IPS-15b (cell line): ENCODE results near the gene ANO1.

Experiments
- H3K27me3 ChIP-seq: one replicate; pipeline ENCODE4 v1.6.1; 2013; ENCODE audit warnings: low read length; ENCODE audit not compliant: control insufficient read depth, insufficient read depth
- H3K36me3 ChIP-seq: one replicate; pipeline ENCODE4 v1.6.1; 2013; ENCODE audit warnings: low read length; ENCODE audit not compliant: control insufficient read depth, insufficient read depth
- H3K4me1 ChIP-seq: one replicate; pipeline ENCODE4 v1.6.1; 2013; ENCODE audit warnings: mild to moderate bottlenecking, low read length; ENCODE audit not compliant: control insufficient read depth, insufficient read depth
- H3K4me3 ChIP-seq: one replicate; pipeline ENCODE4 v1.5.1; 2013; ENCODE audit warnings: low read depth, low read length
- H3K9ac ChIP-seq: one replicate; pipeline ENCODE4 v1.6.1; 2013; ENCODE audit warnings: low read depth, mild to moderate bottlenecking, low read length
- H3K9me3 ChIP-seq: one replicate; pipeline ENCODE4 v1.6.1; 2013; ENCODE audit warnings: mild to moderate bottlenecking, low read length; ENCODE audit not compliant: control insufficient read depth, insufficient read depth

ANO1 gene

DNA sequence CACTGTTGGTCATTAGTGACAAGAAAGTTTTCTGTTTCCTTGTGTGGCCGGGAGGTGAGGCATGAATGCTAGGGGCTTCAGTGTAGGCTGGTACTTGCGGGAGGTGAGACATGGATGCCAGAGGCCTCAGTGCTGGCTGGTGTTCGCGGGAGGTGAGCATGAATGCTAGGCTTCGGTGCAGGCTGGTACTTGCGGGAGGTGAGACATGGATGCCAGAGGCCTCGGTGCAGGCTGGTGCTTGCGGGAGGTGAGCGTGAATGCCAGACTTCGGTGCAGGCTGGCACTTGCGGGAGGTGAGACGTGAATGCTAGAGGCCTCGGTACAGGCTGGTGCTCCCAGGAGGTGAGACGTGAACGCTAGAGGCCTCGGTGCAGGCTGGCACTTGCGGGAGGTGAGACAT, 48.4 kb downstream of the ANO1 start:
- H3K4me1 ChIP-seq = peaks cover 12% of the 10 kb centered on the region
- H3K36me3 ChIP-seq = no peaks in the 10 kb centered on the region
- no peak overlapping the region for H3K9ac ChIP-seq
- no peaks in the 10 kb centered on the region for H3K9me3 ChIP-seq
- no peaks in the 10 kb centered on the region for H3K27me3 ChIP-seq
- no peak overlapping the region for H3K4me3 ChIP-seq

GRCh38 chr11:70127653-70128434, 49.7 kb downstream of the ANO1 start:
- Histone ChIP-seq H3K27me3 (no peaks in the 10 kb centered on the region), H3K36me3 (no peaks in the 10 kb centered on the region), H3K4me1 (peaks cover 12% of the 10 kb centered on the region), H3K9ac (no peak overlapping the region), H3K4me3 (no peak overlapping the region), H3K9me3 (no peaks in the 10 kb centered on the region)

DNA sequence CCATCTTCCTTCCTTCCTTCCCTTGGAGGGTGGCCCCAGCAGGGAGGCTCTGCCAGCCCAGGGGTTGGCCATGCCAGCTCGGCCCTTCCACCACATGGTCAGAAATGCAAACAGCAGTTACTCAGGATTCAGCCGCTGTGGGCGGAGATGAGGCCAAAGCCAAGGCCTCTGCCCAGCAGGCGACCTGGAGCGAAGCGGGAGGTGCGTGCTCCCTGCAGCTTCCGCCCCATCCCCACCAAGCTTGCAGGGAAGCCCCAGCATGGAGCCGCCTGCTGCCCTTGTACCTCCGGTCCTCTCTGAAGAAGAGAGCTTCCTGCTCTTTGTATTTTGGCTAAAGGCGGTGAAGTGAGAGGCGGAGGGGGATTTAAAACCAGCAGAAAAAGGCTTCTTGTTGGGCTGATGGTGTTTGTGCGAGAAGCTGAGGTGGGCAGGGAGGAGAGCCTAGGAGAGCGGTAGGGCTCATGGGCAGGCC, 50.4 kb downstream of the ANO1 start:
- no peaks in the 10 kb centered on the region for H3K27me3 ChIP-seq
- H3K9ac ChIP-seq = no peak overlapping the region
- H3K4me3 ChIP-seq = no peak overlapping the region
- peaks cover 12% of the 10 kb centered on the region for H3K4me1 ChIP-seq
- no peaks in the 10 kb centered on the region for H3K9me3 ChIP-seq
- H3K36me3 ChIP-seq = no peaks in the 10 kb centered on the region

- Histone ChIP-seq H3K4me1 (peaks cover 12% of the 10 kb centered on the region), H3K27me3 (no peaks in the 10 kb centered on the region), H3K9ac (no peak overlapping the region), H3K36me3 (no peaks in the 10 kb centered on the region), H3K9me3 (no peaks in the 10 kb centered on the region), H3K4me3 (no peak overlapping the region)
These were observed 51.0 kb downstream of the ANO1 start for GRCh38 chr11:70129051-70129592.

DNA sequence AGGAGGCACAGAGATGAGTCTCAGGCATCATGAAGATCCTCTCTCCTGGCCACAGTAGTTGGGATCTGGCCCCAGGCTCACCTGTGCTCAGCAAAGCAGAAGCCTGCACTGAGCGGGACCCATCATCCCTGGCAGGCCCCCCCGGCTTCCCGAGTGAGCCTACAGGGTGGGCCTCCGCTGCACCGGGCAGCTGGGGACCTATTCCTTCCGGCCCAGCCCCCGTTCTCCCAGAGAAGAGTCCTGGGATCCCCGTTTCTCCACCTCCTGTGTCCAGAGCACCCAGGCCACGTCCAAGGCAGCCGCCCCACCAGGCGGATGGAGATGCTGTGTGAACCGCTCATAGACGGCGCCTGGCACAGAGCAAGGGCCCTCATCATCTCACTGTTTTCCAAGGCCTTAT, 52.5 kb downstream of the ANO1 start:
- no peaks in the 10 kb centered on the region for H3K9me3 ChIP-seq
- H3K4me1 ChIP-seq = peaks cover 12% of the 10 kb centered on the region
- H3K4me3 ChIP-seq = no peak overlapping the region
- no peak overlapping the region for H3K9ac ChIP-seq
- H3K27me3 ChIP-seq = no peaks in the 10 kb centered on the region
- H3K36me3 ChIP-seq = no peaks in the 10 kb centered on the region

DNA sequence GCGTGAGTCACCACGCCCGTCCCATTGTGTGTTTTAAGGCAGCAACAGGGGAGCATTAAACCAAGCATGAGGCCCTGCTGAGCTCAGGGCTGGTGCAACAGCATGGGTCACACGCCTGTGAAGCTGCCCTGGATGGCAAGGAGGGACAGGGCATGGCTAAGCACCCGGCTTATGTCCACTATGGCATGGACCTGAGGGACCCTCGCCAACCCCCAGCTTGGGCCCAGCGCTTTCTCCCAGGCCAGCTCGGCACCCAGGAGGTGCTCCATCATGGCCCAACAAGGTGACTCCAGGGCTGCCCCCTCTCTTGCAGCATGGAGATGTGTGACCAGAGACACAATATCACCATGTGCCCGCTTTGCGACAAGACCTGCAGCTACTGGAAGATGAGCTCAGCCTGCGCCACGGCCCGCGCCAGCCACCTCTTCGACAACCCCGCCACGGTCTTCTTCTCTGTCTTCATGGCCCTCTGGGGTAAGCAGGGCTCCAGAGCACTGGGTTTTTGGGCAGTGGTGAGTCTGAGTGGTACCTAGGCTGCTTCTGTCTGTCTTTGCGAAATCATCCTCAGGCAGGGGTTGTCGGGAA, 53.6 kb downstream of the ANO1 start:
- peaks cover 12% of the 10 kb centered on the region for H3K4me1 ChIP-seq
- no peak overlapping the region for H3K4me3 ChIP-seq
- no peaks in the 10 kb centered on the region for H3K9me3 ChIP-seq
- H3K9ac ChIP-seq = no peak overlapping the region
- no peaks in the 10 kb centered on the region for H3K36me3 ChIP-seq
- H3K27me3 ChIP-seq = no peaks in the 10 kb centered on the region

GRCh38 chr11:70132641-70133040, 54.5 kb downstream of the ANO1 start:
- no peak overlapping the region for H3K4me3 ChIP-seq
- H3K4me1 ChIP-seq = peaks cover 12% of the 10 kb centered on the region
- H3K9ac ChIP-seq = no peak overlapping the region
- H3K36me3 ChIP-seq = no peaks in the 10 kb centered on the region
- no peaks in the 10 kb centered on the region for H3K9me3 ChIP-seq
- H3K27me3 ChIP-seq = no peaks in the 10 kb centered on the region

GRCh38 chr11:70133771-70134335, 55.7 kb downstream of the ANO1 start:
- Histone ChIP-seq H3K27me3 (no peaks in the 10 kb centered on the region), H3K4me3 (no peak overlapping the region), H3K9ac (no peak overlapping the region), H3K36me3 (no peaks in the 10 kb centered on the region), H3K4me1 (peaks cover 3% of the 10 kb centered on the region), H3K9me3 (no peaks in the 10 kb centered on the region)

GRCh38 chr11:70134490-70134889, 56.4 kb downstream of the ANO1 start:
- H3K36me3 ChIP-seq = no peaks in the 10 kb centered on the region
- H3K27me3 ChIP-seq = no peaks in the 10 kb centered on the region
- H3K9me3 ChIP-seq = no peaks in the 10 kb centered on the region
- H3K4me1 ChIP-seq = no peaks in the 10 kb centered on the region
- H3K9ac ChIP-seq = no peak overlapping the region
- no peak overlapping the region for H3K4me3 ChIP-seq

GRCh38 chr11:70135142-70135541, 57.0 kb downstream of the ANO1 start:
- Histone ChIP-seq H3K9me3 (no peaks in the 10 kb centered on the region), H3K4me3 (no peak overlapping the region), H3K27me3 (no peaks in the 10 kb centered on the region), H3K4me1 (no peaks in the 10 kb centered on the region), H3K36me3 (no peaks in the 10 kb centered on the region), H3K9ac (no peak overlapping the region)

DNA sequence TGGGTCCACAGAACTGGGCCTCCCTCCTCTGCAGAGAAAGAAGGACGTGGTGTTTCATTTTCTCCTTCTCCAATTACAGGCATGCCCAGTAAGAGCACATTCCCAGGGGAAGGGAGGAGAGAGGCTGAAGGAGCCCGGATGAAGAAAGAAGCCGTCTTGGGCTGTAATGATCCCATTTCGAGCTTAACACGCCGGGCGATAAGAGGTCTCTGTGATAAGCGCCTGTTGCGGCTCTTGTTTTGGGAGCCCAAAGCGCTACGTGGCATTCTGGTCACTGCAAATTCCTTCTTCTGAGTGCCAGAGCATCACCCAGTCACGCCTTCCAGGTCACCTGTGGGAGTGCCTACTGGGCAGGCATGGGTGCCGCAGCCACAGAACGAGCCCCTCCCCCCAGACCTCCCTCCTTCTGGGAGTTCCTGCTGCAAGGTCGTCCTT, 57.5 kb downstream of the ANO1 start:
- Histone ChIP-seq H3K4me3 (no peak overlapping the region), H3K36me3 (no peaks in the 10 kb centered on the region), H3K27me3 (no peaks in the 10 kb centered on the region), H3K9ac (no peak overlapping the region), H3K9me3 (no peaks in the 10 kb centered on the region), H3K4me1 (no peaks in the 10 kb centered on the region)

- Histone ChIP-seq H3K27me3 (no peaks in the 10 kb centered on the region), H3K9ac (no peak overlapping the region), H3K4me1 (peaks cover 10% of the 10 kb centered on the region), H3K36me3 (no peaks in the 10 kb centered on the region), H3K4me3 (no peak overlapping the region), H3K9me3 (no peaks in the 10 kb centered on the region)
These were observed 59.3 kb downstream of the ANO1 start for GRCh38 chr11:70137383-70137782.
